ENCODE data around the gene MGAT4D. TPM values are rescaled to one million over a fixed set of nuclear protein-coding genes. Genes with fewer than 3 reads are reported as not detected.

Gene MGAT4D
- total RNA-seq, 2 donors from 2014 or later, result not detected

DNA sequence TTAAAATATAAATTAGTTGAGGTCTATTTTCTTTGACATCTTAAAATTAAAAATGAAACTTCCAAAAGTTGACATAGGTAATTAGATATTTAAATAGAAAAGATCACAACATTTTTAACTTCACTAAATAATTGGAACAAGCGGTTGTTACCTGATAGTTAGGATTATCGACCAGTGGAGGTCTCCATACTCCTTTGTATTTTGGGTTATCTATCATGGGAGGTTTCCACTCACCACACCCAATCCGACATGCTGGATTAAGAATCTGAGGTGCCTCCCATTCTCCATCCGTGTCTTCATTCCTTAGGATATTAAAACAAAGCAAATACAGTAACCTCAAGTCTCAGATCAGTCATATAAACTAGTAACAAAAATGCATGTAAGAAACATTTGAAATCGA lies 102.4 kb downstream of the MGAT4D start:
- H3K36me3 ChIP-seq (ENCODE audit: control insufficient read depth, insufficient read depth, low read length), result no peaks in the 10 kb centered on the region
- TF ChIP-seq, protein P1, sequence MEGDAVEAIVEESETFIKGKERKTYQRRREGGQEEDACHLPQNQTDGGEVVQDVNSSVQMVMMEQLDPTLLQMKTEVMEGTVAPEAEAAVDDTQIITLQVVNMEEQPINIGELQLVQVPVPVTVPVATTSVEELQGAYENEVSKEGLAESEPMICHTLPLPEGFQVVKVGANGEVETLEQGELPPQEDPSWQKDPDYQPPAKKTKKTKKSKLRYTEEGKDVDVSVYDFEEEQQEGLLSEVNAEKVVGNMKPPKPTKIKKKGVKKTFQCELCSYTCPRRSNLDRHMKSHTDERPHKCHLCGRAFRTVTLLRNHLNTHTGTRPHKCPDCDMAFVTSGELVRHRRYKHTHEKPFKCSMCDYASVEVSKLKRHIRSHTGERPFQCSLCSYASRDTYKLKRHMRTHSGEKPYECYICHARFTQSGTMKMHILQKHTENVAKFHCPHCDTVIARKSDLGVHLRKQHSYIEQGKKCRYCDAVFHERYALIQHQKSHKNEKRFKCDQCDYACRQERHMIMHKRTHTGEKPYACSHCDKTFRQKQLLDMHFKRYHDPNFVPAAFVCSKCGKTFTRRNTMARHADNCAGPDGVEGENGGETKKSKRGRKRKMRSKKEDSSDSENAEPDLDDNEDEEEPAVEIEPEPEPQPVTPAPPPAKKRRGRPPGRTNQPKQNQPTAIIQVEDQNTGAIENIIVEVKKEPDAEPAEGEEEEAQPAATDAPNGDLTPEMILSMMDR (conservative IDR thresholded peaks at IDR 0.05), result peak; percentile 44
- H3K27ac ChIP-seq (ENCODE audit: low read depth, low read length), result no peak overlapping the region
- no peaks in the 10 kb centered on the region for H3K9me3 ChIP-seq (ENCODE audit: control insufficient read depth, low read length)
- no peak overlapping the region for H3K27ac Mint-ChIP-seq
- H3K4me3 Mint-ChIP-seq, result no peak overlapping the region
- no peaks in the 10 kb centered on the region for H3K27me3 Mint-ChIP-seq (ENCODE audit: insufficient read depth)
- WGBS, 2 experiments (ENCODE audit: insufficient coverage in 1 of 2, insufficient read length in 1 of 2), result 85 to 94% methylated on average over 4 to 5 of the region's 5 CpGs
- H3K4me1 ChIP-seq (ENCODE audit: control insufficient read depth, insufficient read depth, low read length), result peaks cover 5% of the 10 kb centered on the region
- no peaks in the 10 kb centered on the region for H3K36me3 Mint-ChIP-seq (ENCODE audit: low read depth)
- no peaks in the 10 kb centered on the region for H3K4me1 Mint-ChIP-seq
- H3K9me3 Mint-ChIP-seq, result no peaks in the 10 kb centered on the region
- H3K27me3 ChIP-seq (ENCODE audit: control insufficient read depth, insufficient read depth, low read length, poor library complexity, severe bottlenecking), result no peaks in the 10 kb centered on the region
- no peak for DNase-seq
- H3K9ac ChIP-seq (ENCODE audit: extremely low read depth, low read length, poor library complexity, severe bottlenecking), result no peak overlapping the region
- no peak overlapping the region for H3K4me3 ChIP-seq (ENCODE audit: low read length)

Other genes with a start within 250 kb of the MGAT4D start
- gene SCOC, start 124.6 kb downstream of the MGAT4D start, total RNA-seq, result 10 to 100 TPM; 60.8 to 79.9 TPM
- gene CLGN, start 70.6 kb downstream of the MGAT4D start, total RNA-seq, result 1 to 10 TPM; 3.8 to 4.6 TPM
- 10 to 100 TPM; 65.5 to 67.9 TPM for gene ELMOD2, start 25.9 kb upstream of the MGAT4D start, total RNA-seq
- under 1 TPM in 1 of 2 donors, not detected in 1; 0.24 TPM for gene UCP1, start 70.7 kb upstream of the MGAT4D start, total RNA-seq